SK-N-SH treated with all-trans-retinoic acid at 6 μM for 48 hours (cell line): ENCODE data around the gene CORO2A.
"Not testable (repeated sequence)": the region's sequence is repeated elsewhere in the genome, so short reads cannot be mapped to it uniquely, and the experiment has no call there.

ENCODE experiments used
- ESRRG ChIP-seq: fragments of 250-450 bp; sonication (Bioruptor Pico); IDR thresholded peaks from 2 replicates; pipeline ENCODE4 v1.6.1; 2021; ENCODE audit warnings: mild to moderate bottlenecking
- ISL1 ChIP-seq: fragments of 250-450 bp; sonication (Bioruptor Pico); IDR thresholded peaks from 2 replicates; pipeline ENCODE4 v2.1.2; 2022; ENCODE audit warnings: mild to moderate bottlenecking, moderate library complexity
- RARB ChIP-seq: fragments of 250-450 bp; sonication (Bioruptor Pico); IDR thresholded peaks from 2 replicates; pipeline ENCODE4 v1.8.0; 2021; ENCODE audit warnings: mild to moderate bottlenecking, moderate library complexity
- TCF4 ChIP-seq: fragments of 250-450 bp; sonication (Bioruptor Pico); IDR thresholded peaks from 2 replicates; pipeline ENCODE4 v1.8.0; 2021; ENCODE audit warnings: mild to moderate bottlenecking, moderate library complexity, borderline replicate concordance
- ZFP3 ChIP-seq: fragments of 250-450 bp; sonication (Bioruptor Pico); IDR thresholded peaks from 2 replicates; pipeline ENCODE4 v1.5.0; 2020; ENCODE audit warnings: mild to moderate bottlenecking, moderate library complexity
- ZFP30 ChIP-seq: fragments of 450-650 bp; formaldehyde crosslinking; IDR thresholded peaks from 2 replicates; pipeline ENCODE4 v1.5.0; 2022; ENCODE audit warnings: mild to moderate bottlenecking, moderate library complexity
- ZNF70 ChIP-seq: fragments of 450-650 bp; formaldehyde crosslinking; IDR thresholded peaks from 2 replicates; pipeline ENCODE4 v1.5.0; 2020; ENCODE audit warnings: mild to moderate bottlenecking, moderate library complexity
- TF ChIP-seq, protein P1 (sequence below): fragments of 250-450 bp; sonication (Bioruptor Pico); IDR thresholded peaks from 2 replicates; pipeline ENCODE4 v1.8.0; 2021; ENCODE audit warnings: low read depth, mild to moderate bottlenecking, moderate library complexity, borderline replicate concordance

DNA sequence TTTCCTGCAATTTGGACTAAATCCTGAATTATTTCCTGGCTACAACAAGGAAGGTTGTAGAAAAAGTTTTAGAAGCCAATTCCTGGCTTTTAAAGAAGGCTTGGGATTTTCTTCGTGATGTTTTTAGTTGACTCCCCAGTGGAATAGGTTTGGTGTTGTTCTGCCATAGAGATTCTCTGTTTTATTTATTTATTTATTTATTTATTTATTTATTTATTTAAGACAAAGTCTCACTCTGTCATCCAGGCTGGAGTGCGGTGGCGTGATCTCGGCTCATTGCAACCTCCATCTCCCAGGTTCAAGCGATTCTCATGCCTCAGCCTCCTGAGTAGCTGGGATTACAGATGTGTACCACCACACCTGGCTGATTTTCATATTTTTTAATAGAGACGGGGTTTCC lies 75.3 kb downstream of the CORO2A start:
- TF ChIP-seq ISL1 (CRISPR knock-in tag); ESRRG (CRISPR knock-in tag); ZFP3 (CRISPR knock-in tag); RARB (CRISPR knock-in tag); TCF4 (CRISPR knock-in tag); ZFP30 (CRISPR knock-in tag); ZNF70: not testable (repeated sequence)
- TF ChIP-seq, protein P1, sequence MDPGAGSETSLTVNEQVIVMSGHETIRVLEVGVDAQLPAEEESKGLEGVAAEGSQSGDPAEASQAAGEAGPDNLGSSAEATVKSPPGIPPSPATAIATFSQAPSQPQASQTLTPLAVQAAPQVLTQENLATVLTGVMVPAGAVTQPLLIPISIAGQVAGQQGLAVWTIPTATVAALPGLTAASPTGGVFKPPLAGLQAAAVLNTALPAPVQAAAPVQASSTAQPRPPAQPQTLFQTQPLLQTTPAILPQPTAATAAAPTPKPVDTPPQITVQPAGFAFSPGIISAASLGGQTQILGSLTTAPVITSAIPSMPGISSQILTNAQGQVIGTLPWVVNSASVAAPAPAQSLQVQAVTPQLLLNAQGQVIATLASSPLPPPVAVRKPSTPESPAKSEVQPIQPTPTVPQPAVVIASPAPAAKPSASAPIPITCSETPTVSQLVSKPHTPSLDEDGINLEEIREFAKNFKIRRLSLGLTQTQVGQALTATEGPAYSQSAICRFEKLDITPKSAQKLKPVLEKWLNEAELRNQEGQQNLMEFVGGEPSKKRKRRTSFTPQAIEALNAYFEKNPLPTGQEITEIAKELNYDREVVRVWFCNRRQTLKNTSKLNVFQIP (CRISPR knock-in tag): not testable (repeated sequence)
